DMS79 (cell line): ENCODE results near the gene TBCD.

Source experiments
- DNase-seq: peaks from one replicate; lab custom pipeline; 2025; lab: John Stamatoyannopoulos, UW

The TBCD gene

DNA sequence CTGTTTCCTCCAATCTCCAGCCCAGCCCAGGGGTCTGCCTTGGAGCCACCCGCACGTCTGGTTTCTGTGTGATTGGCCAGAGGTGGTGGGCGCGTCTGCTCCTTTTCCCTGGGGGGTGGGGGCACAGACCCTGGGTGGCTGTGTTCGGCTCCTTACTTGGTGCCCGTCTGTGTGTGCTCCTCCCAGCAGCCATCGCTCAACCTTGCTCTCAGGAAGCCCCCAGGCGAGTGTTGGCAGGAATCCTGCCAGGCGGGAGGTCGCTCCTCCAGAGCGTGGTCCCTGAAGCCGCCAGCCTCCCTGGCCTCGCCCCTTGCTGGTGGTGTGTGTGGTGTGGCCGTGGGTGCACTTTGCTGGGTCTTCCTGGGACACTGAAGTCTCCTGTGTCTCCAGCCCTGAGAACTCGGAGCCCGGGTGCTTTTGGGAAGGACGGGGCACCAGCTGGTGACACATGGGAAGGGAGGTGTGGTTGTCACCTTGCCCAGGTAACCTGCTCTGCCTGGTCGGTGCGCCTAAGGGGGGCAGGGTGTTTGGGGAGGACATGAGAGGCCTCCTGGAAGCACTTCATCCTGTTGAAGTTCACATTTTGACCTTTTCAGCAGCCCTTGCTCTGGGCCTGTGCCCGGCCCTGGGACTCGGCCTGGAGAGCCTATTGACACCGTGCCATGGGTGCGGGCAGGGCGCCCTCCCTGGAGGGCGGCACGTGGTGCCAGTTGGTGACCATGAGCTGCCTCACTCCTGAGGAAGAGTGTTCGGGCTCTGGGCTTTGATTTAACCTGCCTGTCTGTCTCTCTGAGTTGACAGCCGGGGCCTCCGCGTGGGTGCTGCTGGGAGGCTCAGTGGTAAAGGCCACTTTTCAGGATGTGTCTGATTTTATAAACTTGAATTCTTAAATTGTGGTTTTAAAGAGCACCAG, 137.0 kb downstream of the TBCD start:
- DNase-seq = no peak

GRCh38 chr17:82889496-82890338, 137.9 kb downstream of the TBCD start:
- no peak for DNase-seq

DNA sequence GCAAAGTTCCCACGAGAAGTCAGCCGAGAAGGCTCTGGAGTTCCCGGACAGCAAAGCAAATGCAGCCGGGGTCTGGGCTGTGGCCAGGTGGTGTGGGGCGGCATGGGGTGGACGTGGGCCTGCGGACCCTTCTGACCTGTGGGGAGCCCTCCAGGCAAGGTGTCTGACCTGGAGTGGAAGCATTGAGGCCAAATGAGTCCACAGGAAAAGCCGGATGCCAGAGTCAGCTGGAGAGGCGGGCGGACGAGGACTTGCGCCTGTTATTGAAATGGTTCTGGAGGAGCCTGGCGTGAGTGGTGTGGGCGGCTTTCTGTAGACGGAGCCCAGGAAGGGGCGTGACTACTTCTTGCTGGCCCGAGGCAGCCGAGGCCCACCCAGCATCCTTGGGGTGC, 138.5 kb downstream of the TBCD start:
- no peak for DNase-seq

DNA sequence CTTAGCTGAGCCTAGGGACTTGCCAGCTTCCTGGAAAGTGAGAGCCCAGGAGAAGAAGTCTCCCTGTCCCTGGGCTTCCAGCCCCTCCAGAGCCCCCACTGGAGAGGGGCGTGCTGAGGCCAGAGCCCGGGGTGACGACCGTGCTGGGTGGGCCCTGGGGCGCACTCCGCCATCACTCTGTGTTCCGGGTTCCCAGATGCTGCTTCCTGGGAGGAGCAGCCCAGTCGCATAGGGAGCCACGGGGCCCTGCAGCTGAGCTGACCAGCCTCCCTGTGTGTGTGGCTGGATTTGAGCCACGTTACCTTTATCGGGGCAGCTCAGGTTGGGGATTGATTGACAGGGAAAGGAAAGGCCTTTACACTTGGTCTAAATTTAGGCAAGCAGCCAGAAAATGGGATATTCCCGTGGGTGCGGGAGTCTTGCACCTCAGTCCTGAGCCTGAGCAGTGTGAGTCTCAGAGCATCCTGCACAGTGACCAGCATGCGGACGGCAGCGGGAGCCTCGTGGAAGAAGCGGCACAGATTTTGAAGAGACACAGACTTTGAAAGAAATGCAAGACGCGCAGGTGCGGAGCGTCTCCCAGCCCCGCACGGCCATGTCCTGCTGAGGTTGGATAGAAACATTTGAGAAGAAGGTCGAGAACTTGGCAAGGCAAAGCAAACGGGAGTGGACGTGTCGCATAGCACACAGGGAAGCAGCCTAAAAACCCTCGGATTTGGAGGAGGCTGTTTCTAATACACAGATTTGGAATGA, 139.2 kb downstream of the TBCD start:
- no peak for DNase-seq

GRCh38 chr17:82891911-82892310, 140.0 kb downstream of the TBCD start:
- DNase-seq = no peak

GRCh38 chr17:82892899-82893565, 141.2 kb downstream of the TBCD start:
- no peak for DNase-seq

DNA sequence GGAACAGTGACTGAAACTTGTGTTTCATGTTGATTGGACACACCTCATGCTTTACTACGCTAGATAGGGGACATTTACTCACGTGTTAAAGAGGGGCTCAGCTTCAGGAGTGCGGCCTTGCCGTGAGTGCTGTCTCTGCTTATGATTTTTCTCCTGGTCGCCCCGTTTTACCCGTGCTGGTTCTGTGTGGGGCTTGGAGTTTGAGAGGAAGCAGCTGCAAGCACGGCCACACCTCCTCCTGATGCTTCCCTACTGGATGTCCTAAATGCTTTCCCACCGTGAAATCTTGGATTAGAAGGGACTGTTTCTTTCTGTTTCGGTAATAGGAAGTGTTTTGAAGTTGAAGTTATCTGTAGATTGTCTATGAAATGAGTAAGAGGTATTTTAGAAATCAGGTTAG, 141.9 kb downstream of the TBCD start:
- DNase-seq = no peak

DNA sequence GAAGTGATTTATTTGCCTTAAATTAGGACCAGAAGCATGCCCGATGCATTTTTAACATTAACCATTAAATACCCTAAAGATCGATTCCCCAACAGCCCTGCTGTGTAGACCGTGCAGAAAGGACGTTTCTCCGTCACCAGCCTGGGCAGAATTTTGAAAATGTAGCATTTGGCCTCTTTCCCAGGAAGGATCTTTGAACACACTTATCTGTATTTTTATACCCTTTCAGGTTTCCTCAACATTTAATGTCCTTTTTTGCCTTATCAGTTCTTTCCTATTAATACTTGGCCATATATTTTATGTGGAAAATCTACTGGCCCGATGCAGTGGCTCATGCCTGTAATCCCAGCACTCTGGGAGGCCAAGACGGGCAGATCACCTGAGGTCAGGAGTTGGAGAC, 142.5 kb downstream of the TBCD start:
- no peak for DNase-seq

GRCh38 chr17:82895087-82895486, 143.2 kb downstream of the TBCD start:
- DNase-seq = no peak

GRCh38 chr17:82896071-82897000, 144.5 kb downstream of the TBCD start:
- DNase-seq = no peak

DNA sequence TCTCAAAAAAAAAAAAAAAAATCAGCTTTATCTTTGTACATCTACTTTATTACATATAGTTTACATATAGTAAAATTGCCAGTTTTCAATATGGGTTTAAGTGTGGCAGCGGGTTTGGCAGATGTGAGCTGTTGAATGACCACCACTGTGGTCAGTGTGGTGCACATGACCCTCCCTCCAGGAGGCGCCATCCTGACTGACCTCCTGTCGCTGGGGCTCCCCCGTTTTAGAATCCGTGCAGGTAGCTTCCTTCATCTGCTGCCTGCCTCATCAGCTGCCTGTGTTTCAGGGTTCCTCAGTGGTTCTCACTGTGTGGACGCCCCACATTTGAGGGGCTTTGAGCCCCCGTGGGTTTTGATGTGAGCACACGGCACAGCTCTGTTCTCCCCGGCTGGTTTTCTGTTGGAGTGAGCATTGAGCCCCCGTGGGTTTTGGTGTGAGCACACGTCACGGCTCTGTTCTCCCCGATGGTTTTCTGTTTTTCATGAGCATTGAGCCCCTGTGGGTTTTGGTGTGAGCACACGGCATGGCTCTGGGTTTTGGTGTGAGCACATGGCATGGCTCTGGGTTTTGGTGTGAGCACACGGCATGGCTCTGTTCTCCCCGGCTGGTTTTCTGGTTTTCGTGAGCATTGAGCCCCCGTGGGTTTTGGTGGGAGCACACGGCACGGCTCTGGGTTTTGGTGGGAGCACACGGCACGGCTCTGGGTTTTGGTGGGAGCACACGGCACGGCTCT, 145.8 kb downstream of the TBCD start:
- DNase-seq = no peak

DNA sequence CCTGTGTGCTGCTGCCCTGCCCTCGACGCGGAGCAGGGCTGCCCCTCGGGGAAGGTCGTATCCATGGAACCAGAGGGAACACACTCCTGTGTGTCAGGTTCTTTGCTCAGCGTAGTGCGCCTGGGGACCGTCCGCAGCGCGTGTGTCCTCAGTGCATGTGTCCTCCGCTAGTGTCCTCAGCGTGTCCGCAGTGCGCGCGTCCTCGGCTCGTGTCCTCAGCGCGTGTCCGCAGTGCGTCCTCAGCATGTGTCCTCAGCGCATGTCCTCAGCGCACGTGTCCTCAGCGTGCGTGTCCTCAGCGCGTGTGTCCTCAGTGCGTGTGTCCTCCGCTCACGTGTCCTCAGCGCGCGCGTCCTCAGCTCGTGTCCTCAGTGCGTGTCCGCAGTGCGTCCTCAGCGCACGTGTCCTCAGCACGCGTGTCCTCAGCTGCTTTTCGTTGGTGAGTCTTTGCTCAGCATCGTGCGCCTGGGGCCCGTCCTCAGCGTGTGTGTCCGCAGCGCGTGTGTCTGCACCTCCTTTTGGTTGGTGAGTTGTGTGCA, 147.2 kb downstream of the TBCD start:
- DNase-seq = no peak

DNA sequence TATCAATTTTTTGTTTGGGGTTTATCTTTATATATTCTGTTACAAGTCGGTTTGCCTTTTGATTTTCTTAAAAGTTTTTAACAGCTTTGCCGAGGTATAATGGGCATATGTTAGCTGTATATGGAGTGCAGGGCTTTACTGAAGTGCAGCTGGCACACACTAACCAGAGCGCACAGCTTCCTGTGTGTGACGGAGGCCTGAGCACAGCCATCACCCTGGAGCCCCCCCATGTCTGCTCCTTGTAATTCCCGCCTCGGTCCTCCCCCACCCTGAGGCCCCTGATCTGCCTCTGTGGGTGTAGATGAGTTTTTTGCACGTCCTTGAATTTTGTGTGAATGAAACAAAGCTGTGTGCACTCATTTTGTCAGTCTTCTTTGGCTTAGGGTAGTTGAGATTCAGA, 148.1 kb downstream of the TBCD start:
- no peak for DNase-seq

DNA sequence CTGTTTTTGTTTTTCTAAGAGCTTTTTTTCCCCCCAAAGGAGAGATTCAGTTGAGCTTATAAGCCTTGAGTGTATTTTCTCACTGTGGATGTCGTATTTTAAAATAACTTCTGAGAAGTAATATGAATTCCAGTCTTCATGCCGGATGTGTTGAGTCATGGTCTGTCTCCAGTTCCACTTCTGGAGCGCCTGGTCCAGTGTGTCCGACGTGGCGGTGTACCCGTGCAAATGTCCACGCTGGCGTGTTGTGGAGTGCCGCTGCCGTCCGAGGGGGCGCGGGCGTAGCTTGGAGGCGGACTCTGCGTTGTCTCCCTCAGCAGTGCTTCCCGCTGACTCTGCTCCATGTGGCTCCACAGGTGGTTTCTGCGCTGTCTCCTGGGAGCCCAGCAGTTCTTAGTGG, 148.9 kb downstream of the TBCD start:
- no peak for DNase-seq

DNA sequence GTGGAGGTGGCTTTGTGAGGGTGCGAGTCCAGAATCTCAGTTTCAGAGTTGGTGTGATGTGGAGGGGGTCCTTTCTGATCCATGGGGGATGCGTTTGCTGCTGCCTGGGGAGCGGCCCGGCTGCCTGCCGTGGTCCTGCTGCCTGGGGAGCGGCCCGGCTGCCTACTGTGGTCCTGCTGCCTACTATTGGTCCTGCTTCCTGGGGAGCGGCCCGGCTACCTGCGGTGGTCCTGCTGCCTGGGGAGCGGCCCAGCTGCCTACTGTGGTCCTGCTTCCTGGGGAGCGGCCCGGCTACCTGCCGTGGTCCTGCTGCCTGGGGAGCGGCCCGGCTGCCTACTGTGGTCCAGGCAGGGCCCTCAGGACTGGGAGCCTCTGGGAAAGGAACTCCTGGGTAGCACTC, 149.5 kb downstream of the TBCD start:
- DNase-seq = no peak

DNA sequence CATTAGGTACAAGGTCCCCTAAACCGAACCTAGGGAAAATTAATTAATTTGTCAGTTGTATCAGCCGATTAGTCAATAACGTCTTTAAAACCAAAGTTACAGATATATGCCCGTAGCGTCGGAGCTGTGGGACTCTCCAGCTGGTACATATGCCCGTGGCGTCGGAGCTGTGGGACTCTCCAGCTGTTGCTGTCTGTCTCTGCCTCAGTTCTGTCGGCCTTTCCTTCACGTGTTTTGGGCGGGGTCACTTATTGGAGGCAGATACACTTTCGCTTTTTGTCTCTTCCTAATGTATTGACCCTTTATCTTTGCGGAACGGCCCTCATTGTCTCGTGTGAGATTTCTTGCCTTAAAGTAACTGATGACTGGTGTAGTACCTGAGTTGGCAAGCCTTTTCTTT, 150.0 kb downstream of the TBCD start:
- DNase-seq = no peak

DNA sequence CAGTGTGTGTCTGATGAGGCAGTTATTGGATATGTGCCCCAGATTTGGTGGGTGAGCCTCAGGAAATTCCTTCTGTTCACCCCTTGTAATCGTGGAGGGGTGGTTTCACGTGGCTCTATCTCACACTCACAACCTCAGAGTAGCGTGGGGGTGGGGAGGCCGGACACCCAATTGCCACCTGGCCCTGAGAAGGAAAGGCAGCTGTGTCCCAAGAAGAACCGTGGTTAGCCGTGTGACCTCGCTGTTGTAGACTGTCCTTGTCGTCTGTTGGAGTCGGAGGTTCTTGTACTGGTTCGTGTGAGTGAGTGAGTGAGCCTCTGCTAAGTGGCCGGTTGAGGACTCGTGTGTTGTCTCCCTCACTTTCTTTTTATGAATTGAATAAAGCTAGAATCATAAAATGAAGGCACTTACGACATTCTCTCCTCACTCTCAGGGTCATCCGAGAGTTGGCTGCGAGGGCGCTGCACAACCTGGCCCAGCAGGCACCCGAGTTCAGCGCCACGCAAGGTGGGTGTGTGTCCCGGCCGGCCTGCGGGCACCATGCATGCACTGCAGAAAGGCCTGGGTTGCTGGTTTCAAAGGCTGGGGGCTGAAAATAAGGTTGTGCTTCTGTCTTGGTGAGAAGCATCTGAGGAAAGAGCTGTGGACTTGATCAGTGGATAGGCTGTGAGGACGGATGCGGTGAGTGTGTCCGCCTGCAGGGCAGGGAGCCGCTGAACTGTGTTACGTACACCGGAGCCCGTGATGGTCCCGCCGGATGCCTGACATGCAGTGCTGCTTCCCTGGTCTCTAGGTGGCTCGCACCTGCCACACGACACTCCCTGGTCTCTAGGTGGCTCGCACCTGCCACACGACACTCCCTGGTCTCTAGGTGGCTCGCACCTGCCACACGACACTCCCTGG, 151.4 kb downstream of the TBCD start:
- DNase-seq = no peak

DNA sequence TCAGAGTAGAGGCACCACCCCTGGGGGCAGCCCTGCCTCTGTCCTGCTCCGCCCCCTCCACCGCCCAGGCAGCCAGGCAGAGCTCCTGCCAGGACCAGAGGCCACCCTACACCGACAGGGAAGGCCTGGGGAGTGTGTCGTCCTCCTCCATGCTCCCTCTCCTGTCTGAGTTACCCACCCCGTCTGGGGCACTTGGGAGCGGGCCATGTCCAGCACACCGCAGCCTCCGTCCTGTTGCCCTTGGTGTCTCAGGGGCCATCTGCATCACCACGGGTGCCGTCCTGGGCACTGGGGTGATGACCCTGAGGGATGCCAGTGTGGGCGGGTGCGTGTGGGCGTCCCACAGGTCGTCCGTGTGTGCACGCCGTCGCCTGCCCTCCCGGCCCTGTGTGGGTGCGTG, 153.3 kb downstream of the TBCD start:
- no peak for DNase-seq
